ENCODE measurements around the gene DZANK1.

DNA sequence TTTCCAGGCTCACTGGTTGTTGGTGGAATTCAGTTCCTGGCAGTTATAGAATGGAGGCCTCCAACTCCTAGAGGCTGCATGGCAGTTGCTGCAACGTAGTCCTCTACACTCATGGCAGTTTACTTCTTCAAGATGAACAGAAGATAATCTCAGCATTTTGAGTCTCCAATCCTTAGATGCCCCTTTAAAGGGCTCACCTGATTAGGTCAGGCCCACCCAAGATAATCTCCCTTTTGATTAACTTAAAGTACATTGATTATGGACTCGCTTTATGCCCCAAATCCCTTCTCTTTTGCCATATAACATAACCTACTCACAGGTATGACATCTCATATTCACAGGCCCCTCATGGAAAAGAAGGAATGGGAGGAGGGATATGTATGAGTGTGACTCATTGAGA is 102.1 kb downstream of the DZANK1 start:
- TF ChIP-seq, protein P1, sequence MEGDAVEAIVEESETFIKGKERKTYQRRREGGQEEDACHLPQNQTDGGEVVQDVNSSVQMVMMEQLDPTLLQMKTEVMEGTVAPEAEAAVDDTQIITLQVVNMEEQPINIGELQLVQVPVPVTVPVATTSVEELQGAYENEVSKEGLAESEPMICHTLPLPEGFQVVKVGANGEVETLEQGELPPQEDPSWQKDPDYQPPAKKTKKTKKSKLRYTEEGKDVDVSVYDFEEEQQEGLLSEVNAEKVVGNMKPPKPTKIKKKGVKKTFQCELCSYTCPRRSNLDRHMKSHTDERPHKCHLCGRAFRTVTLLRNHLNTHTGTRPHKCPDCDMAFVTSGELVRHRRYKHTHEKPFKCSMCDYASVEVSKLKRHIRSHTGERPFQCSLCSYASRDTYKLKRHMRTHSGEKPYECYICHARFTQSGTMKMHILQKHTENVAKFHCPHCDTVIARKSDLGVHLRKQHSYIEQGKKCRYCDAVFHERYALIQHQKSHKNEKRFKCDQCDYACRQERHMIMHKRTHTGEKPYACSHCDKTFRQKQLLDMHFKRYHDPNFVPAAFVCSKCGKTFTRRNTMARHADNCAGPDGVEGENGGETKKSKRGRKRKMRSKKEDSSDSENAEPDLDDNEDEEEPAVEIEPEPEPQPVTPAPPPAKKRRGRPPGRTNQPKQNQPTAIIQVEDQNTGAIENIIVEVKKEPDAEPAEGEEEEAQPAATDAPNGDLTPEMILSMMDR (conservative IDR thresholded peaks at IDR 0.05; ENCODE audit: low read depth in 2 of 2) = no peak
- no peak for TF ChIP-seq POLR2AphosphoS5 (IDR thresholded peaks at IDR 0.05; ENCODE audit: low read depth)
- TF ChIP-seq EZH2 (IDR thresholded peaks at IDR 0.05; ENCODE audit: low read depth, unreplicated experiment) = no peak
- TF ChIP-seq CREB1 (CRISPR knock-in tag; IDR thresholded peaks at IDR 0.05; ENCODE audit: low read depth) = no peak
- TF ChIP-seq, protein P2, sequence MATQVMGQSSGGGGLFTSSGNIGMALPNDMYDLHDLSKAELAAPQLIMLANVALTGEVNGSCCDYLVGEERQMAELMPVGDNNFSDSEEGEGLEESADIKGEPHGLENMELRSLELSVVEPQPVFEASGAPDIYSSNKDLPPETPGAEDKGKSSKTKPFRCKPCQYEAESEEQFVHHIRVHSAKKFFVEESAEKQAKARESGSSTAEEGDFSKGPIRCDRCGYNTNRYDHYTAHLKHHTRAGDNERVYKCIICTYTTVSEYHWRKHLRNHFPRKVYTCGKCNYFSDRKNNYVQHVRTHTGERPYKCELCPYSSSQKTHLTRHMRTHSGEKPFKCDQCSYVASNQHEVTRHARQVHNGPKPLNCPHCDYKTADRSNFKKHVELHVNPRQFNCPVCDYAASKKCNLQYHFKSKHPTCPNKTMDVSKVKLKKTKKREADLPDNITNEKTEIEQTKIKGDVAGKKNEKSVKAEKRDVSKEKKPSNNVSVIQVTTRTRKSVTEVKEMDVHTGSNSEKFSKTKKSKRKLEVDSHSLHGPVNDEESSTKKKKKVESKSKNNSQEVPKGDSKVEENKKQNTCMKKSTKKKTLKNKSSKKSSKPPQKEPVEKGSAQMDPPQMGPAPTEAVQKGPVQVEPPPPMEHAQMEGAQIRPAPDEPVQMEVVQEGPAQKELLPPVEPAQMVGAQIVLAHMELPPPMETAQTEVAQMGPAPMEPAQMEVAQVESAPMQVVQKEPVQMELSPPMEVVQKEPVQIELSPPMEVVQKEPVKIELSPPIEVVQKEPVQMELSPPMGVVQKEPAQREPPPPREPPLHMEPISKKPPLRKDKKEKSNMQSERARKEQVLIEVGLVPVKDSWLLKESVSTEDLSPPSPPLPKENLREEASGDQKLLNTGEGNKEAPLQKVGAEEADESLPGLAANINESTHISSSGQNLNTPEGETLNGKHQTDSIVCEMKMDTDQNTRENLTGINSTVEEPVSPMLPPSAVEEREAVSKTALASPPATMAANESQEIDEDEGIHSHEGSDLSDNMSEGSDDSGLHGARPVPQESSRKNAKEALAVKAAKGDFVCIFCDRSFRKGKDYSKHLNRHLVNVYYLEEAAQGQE (IDR thresholded peaks at IDR 0.05; ENCODE audit: unreplicated experiment) = no peak
- TF ChIP-seq EZH2phosphoT487 (IDR thresholded peaks at IDR 0.05; ENCODE audit: unreplicated experiment) = no peak
- TF ChIP-seq JUNB (IDR thresholded peaks at IDR 0.05; ENCODE audit: unreplicated experiment) = no peak
